SH-SY5Y (cell line): ENCODE data around the gene BMPR1A.

Experiments used
- GATA2 ChIP-seq: IDR thresholded peaks from 2 replicates; pipeline ENCODE4 v1.6.1; 2011; ENCODE audit warnings: mild to moderate bottlenecking, low read depth, low read length
- GATA3 ChIP-seq: IDR thresholded peaks from 2 replicates; pipeline ENCODE4 v1.6.1; 2011; ENCODE audit warnings: low read depth, mild to moderate bottlenecking, low read length, moderate library complexity

GRCh38 chr10:86827639-86828038 lies 71.2 kb downstream of the BMPR1A start:
- TF ChIP-seq GATA2 (no peak), GATA3 (no peak)
